ENCODE data around the gene STAB2. TPM values are rescaled to one million over a fixed set of nuclear protein-coding genes. Genes with fewer than 3 reads are reported as not detected.

The STAB2 gene
- polyA plus RNA-seq, 1 donor from 2014 or later, result not detected

GRCh38 chr12:103812789-103813188 lies 225.7 kb downstream of the STAB2 start:
- H3K27me3 ChIP-seq (ENCODE audit: insufficient read depth, low read depth, low read length), result no peaks in the 10 kb centered on the region
- no peak for TF ChIP-seq EP300 (conservative IDR thresholded peaks at IDR 0.05; ENCODE audit: poor library complexity, severe bottlenecking)
- no peak for TF ChIP-seq SMC3 (conservative IDR thresholded peaks at IDR 0.05; ENCODE audit: poor library complexity)
- TF ChIP-seq POLR2AphosphoS5 (IDR thresholded peaks at IDR 0.05), result no peak
- TF ChIP-seq REST (IDR thresholded peaks at IDR 0.05; ENCODE audit: borderline replicate concordance), result no peak
- TF ChIP-seq MXI1 (conservative IDR thresholded peaks at IDR 0.05; ENCODE audit: poor library complexity, severe bottlenecking), result no peak
- TF ChIP-seq TAF1 (IDR thresholded peaks at IDR 0.05; ENCODE audit: low read depth), result no peak
- TF ChIP-seq CTCF (IDR thresholded peaks at IDR 0.05; ENCODE audit: poor library complexity, severe bottlenecking), result no peak

GRCh38 chr12:103813426-103813825 lies 226.4 kb downstream of the STAB2 start:
- no peaks in the 10 kb centered on the region for H3K9me3 ChIP-seq (ENCODE audit: low read length)
- H4K20me1 ChIP-seq (ENCODE audit: insufficient read depth), result no peaks in the 10 kb centered on the region
- TF ChIP-seq EP300 (conservative IDR thresholded peaks at IDR 0.05; ENCODE audit: poor library complexity, severe bottlenecking), result no peak
- no peaks in the 10 kb centered on the region for H3K9me2 ChIP-seq (ENCODE audit: insufficient read depth, low read length)
- H3K4me2 ChIP-seq (ENCODE audit: low read length), result no peak overlapping the region
- H3K27ac ChIP-seq (ENCODE audit: low read length), result no peak overlapping the region
- no peaks in the 10 kb centered on the region for H3K79me2 ChIP-seq (replicated peaks; ENCODE audit: insufficient read depth, low read length)
- H3K9ac ChIP-seq (ENCODE audit: low read length), result no peak overlapping the region
- H3F3A ChIP-seq (ENCODE audit: insufficient read depth, low read length, poor library complexity, severe bottlenecking), result no peaks in the 10 kb centered on the region
- H3K4me3 ChIP-seq (ENCODE audit: low read length), result no peak overlapping the region
- no peaks in the 10 kb centered on the region for H3K36me3 ChIP-seq (ENCODE audit: insufficient read depth, low read length)
- H3K27me3 ChIP-seq (ENCODE audit: insufficient read depth, low read depth, low read length), result no peaks in the 10 kb centered on the region
- H2AFZ ChIP-seq (ENCODE audit: low read depth, low read length), result no peak overlapping the region

More at GRCh38 chr12:103812789-103813188, 225.7 kb downstream of the STAB2 start:
- Histone ChIP-seq H3K9me2 (ENCODE audit: insufficient read depth, low read length) (no peaks in the 10 kb centered on the region), H3K27ac (ENCODE audit: low read length) (no peak overlapping the region), H3K9ac (ENCODE audit: low read length) (no peak overlapping the region), H4K20me1 (ENCODE audit: insufficient read depth) (no peaks in the 10 kb centered on the region), H3F3A (ENCODE audit: insufficient read depth, low read length, poor library complexity, severe bottlenecking) (no peaks in the 10 kb centered on the region), H2AFZ (ENCODE audit: low read depth, low read length) (no peak overlapping the region), H3K36me3 (ENCODE audit: insufficient read depth, low read length) (no peaks in the 10 kb centered on the region), H3K4me2 (ENCODE audit: low read length) (no peak overlapping the region), H3K4me3 (ENCODE audit: low read length) (no peak overlapping the region), H3K79me2 (replicated peaks; ENCODE audit: insufficient read depth, low read length) (no peaks in the 10 kb centered on the region), H3K9me3 (ENCODE audit: low read length) (no peaks in the 10 kb centered on the region)

- H3K79me2 ChIP-seq (replicated peaks; ENCODE audit: insufficient read depth, low read length), result no peaks in the 10 kb centered on the region
These were observed 226.9 kb downstream of the STAB2 start for GRCh38 chr12:103813949-103814348.

More at GRCh38 chr12:103813949-103814348, 226.9 kb downstream of the STAB2 start:
- H3K27me3 ChIP-seq (ENCODE audit: insufficient read depth, low read depth, low read length), result no peaks in the 10 kb centered on the region
- H3K9ac ChIP-seq (ENCODE audit: low read length), result no peak overlapping the region
- no peak for TF ChIP-seq TAF1 (IDR thresholded peaks at IDR 0.05; ENCODE audit: low read depth)
- no peak for TF ChIP-seq REST (IDR thresholded peaks at IDR 0.05; ENCODE audit: borderline replicate concordance)
- TF ChIP-seq EZH2 (IDR thresholded peaks at IDR 0.05; ENCODE audit: borderline replicate concordance, insufficient read depth, low read length, poor library complexity, severe bottlenecking), result no peak
- TF ChIP-seq SMC3 (conservative IDR thresholded peaks at IDR 0.05; ENCODE audit: poor library complexity), result no peak
- TF ChIP-seq RAD21 (conservative IDR thresholded peaks at IDR 0.05), result no peak
- TF ChIP-seq POLR2AphosphoS5 (IDR thresholded peaks at IDR 0.05), result no peak
- no peak for TF ChIP-seq EP300 (conservative IDR thresholded peaks at IDR 0.05; ENCODE audit: poor library complexity, severe bottlenecking)
- no peak for TF ChIP-seq MXI1 (conservative IDR thresholded peaks at IDR 0.05; ENCODE audit: poor library complexity, severe bottlenecking)
- no peak for TF ChIP-seq CTCF (IDR thresholded peaks at IDR 0.05; ENCODE audit: poor library complexity, severe bottlenecking)
- H3K36me3 ChIP-seq (ENCODE audit: insufficient read depth, low read length), result no peaks in the 10 kb centered on the region
- H2AFZ ChIP-seq (ENCODE audit: low read depth, low read length), result no peak overlapping the region
- no peaks in the 10 kb centered on the region for H4K20me1 ChIP-seq (ENCODE audit: insufficient read depth)
- H3K27ac ChIP-seq (ENCODE audit: low read length), result no peak overlapping the region
- H3F3A ChIP-seq (ENCODE audit: insufficient read depth, low read length, poor library complexity, severe bottlenecking), result no peaks in the 10 kb centered on the region
- no peak overlapping the region for H3K4me3 ChIP-seq (ENCODE audit: low read length)
- no peaks in the 10 kb centered on the region for H3K9me3 ChIP-seq (ENCODE audit: low read length)
- no peak overlapping the region for H3K4me2 ChIP-seq (ENCODE audit: low read length)
- H3K9me2 ChIP-seq (ENCODE audit: insufficient read depth, low read length), result no peaks in the 10 kb centered on the region

Data from neural cell (in vitro differentiated cells).